Mesothelial cell of epicardium (in vitro differentiated cells): ENCODE measurements around the gene SYNJ1. TPM values are rescaled to one million over a fixed set of nuclear protein-coding genes. Genes with fewer than 3 reads are reported as not detected.
"Not testable (repeated sequence)": the region's sequence is repeated elsewhere in the genome, so short reads cannot be mapped to it uniquely, and the experiment has no call there.

Source experiments
- DNase-seq, 2 experiments: peaks; one replicate each; pipeline ENCODE4 v3.0.0; 2021; ENCODE audit warnings: low spot score in 2 of 2; ENCODE audit not compliant: unreplicated experiment in 2 of 2
- H3K27ac Mint-ChIP-seq: 2 replicates; pipeline ENCODE4 v1.8.0; 2021; ENCODE audit warnings: mixed read lengths
- H3K27me3 Mint-ChIP-seq: 2 replicates; pipeline ENCODE4 v1.8.0; 2021; ENCODE audit warnings: low read depth, mixed read lengths
- H3K36me3 Mint-ChIP-seq: 2 replicates; pipeline ENCODE4 v1.8.0; 2021; ENCODE audit warnings: mixed read lengths
- H3K4me1 Mint-ChIP-seq: 2 replicates; pipeline ENCODE4 v1.8.0; 2021; ENCODE audit warnings: mixed read lengths
- H3K4me3 Mint-ChIP-seq: 2 replicates; pipeline ENCODE4 v1.8.0; 2021; ENCODE audit warnings: mild to moderate bottlenecking, moderate library complexity, mixed read lengths
- H3K9me3 Mint-ChIP-seq: 2 replicates; pipeline ENCODE4 v1.8.0; 2021; ENCODE audit warnings: mixed read lengths
- CTCF ChIP-seq: fragments of 200-600 bp; sonication (generic); IDR thresholded peaks from one replicate; pipeline ENCODE4 v1.5.0; 2021; ENCODE audit warnings: antibody characterized with exemption; ENCODE audit not compliant: unreplicated experiment
- total RNA-seq: library from RNA; stranded (reverse); gene quantifications from 3 replicates; pipeline ENCODE4 v1.2.1, GENCODE V29; 2021

The SYNJ1 gene
- total RNA-seq, 1 donor from 2014 or later, result 7.2 TPM

GRCh38 chr21:32687643-32688345 is 40.0 kb downstream of the SYNJ1 start:
- DNase-seq, result no peak
- Mint-ChIP-seq H3K36me3 (peaks cover 1% of the 10 kb centered on the region), H3K4me3 (no peak overlapping the region), H3K27me3 (no peaks in the 10 kb centered on the region), H3K9me3 (no peaks in the 10 kb centered on the region), H3K27ac (no peak overlapping the region), H3K4me1 (peaks cover 16% of the 10 kb centered on the region)
- TF ChIP-seq CTCF, result no peak

- Mint-ChIP-seq H3K4me1 (peaks cover 16% of the 10 kb centered on the region), H3K4me3 (no peak overlapping the region), H3K9me3 (no peaks in the 10 kb centered on the region), H3K27me3 (no peaks in the 10 kb centered on the region), H3K36me3 (no peaks in the 10 kb centered on the region), H3K27ac (no peak overlapping the region)
- TF ChIP-seq CTCF, result no peak
- no peak for DNase-seq
Observed at GRCh38 chr21:32682696-32683474, 44.9 kb downstream of the SYNJ1 start.

GRCh38 chr21:32674731-32675130 is 53.1 kb downstream of the SYNJ1 start:
- H3K4me1 Mint-ChIP-seq, result peaks cover 3% of the 10 kb centered on the region
- H3K4me3 Mint-ChIP-seq, result no peak overlapping the region
- no peaks in the 10 kb centered on the region for H3K36me3 Mint-ChIP-seq
- no peaks in the 10 kb centered on the region for H3K27me3 Mint-ChIP-seq
- H3K27ac Mint-ChIP-seq, result no peak overlapping the region
- no peak for TF ChIP-seq CTCF
- no peak for DNase-seq
- no peaks in the 10 kb centered on the region for H3K9me3 Mint-ChIP-seq

- no peaks in the 10 kb centered on the region for H3K36me3 Mint-ChIP-seq
- H3K27me3 Mint-ChIP-seq, result no peaks in the 10 kb centered on the region
- H3K27ac Mint-ChIP-seq, result no peak overlapping the region
- DNase-seq, result no peak
- H3K4me3 Mint-ChIP-seq, result no peak overlapping the region
- no peak for TF ChIP-seq CTCF
- H3K9me3 Mint-ChIP-seq, result no peaks in the 10 kb centered on the region
- H3K4me1 Mint-ChIP-seq, result peaks cover 3% of the 10 kb centered on the region
Observed at GRCh38 chr21:32674038-32674437, 53.8 kb downstream of the SYNJ1 start.

- H3K4me1 Mint-ChIP-seq, result peaks cover 3% of the 10 kb centered on the region
- no peaks in the 10 kb centered on the region for H3K27me3 Mint-ChIP-seq
- H3K27ac Mint-ChIP-seq, result no peak overlapping the region
- DNase-seq, result no peak
- peaks cover 50% of the 10 kb centered on the region for H3K36me3 Mint-ChIP-seq
- no peak for TF ChIP-seq CTCF
- H3K9me3 Mint-ChIP-seq, result peaks cover 38% of the 10 kb centered on the region
- H3K4me3 Mint-ChIP-seq, result no peak overlapping the region
Observed at GRCh38 chr21:32666258-32666657, 61.6 kb downstream of the SYNJ1 start.

GRCh38 chr21:32664095-32664494 is 63.7 kb downstream of the SYNJ1 start:
- H3K27me3 Mint-ChIP-seq, H3K27ac Mint-ChIP-seq, DNase-seq, H3K4me3 Mint-ChIP-seq, H3K4me1 Mint-ChIP-seq: not testable (repeated sequence)
- Mint-ChIP-seq H3K9me3 (peaks cover 38% of the 10 kb centered on the region), H3K36me3 (peaks cover 63% of the 10 kb centered on the region)

GRCh38 chr21:32661981-32662380 is 65.8 kb downstream of the SYNJ1 start:
- not testable (repeated sequence) for H3K27me3 Mint-ChIP-seq, DNase-seq, H3K4me3 Mint-ChIP-seq, H3K4me1 Mint-ChIP-seq, H3K27ac Mint-ChIP-seq
- peaks cover 38% of the 10 kb centered on the region for H3K9me3 Mint-ChIP-seq
- H3K36me3 Mint-ChIP-seq, result peaks cover 63% of the 10 kb centered on the region

- not testable (repeated sequence) for H3K4me3 Mint-ChIP-seq, H3K27ac Mint-ChIP-seq, H3K4me1 Mint-ChIP-seq, H3K27me3 Mint-ChIP-seq, DNase-seq
- H3K9me3 Mint-ChIP-seq, result peaks cover 38% of the 10 kb centered on the region
- H3K36me3 Mint-ChIP-seq, result peaks cover 61% of the 10 kb centered on the region
Observed at GRCh38 chr21:32661026-32661782, 66.6 kb downstream of the SYNJ1 start.
